ENCODE measurements around the gene CD36.
A peak's percentile ranks its signal among the peaks of the same experiment; 100 is the strongest.

Gene CD36

GRCh38 chr7:80629023-80629422, 9.4 kb upstream of the CD36 start:
- no peak for FAIRE-seq

GRCh38 chr7:80630608-80631405, 7.6 kb upstream of the CD36 start:
- FAIRE-seq = no peak

GRCh38 chr7:80631421-80631820, 7.0 kb upstream of the CD36 start:
- FAIRE-seq = peak; percentile 64

GRCh38 chr7:80632139-80632538, 6.3 kb upstream of the CD36 start:
- no peak for FAIRE-seq

- peak; percentile 17 for FAIRE-seq
Measured at GRCh38 chr7:80632819-80633218, 5.6 kb upstream of the CD36 start.

- peak; percentile 55 for FAIRE-seq
Measured at GRCh38 chr7:80634505-80634904, 3.9 kb upstream of the CD36 start.

- no peak for FAIRE-seq
Measured at GRCh38 chr7:80635533-80635932, 2.9 kb upstream of the CD36 start.

- no peak for FAIRE-seq
Measured at GRCh38 chr7:80635998-80636397, 2.4 kb upstream of the CD36 start.

- no peak for FAIRE-seq
Measured at GRCh38 chr7:80636709-80637108, 1.7 kb upstream of the CD36 start.

- no peak for FAIRE-seq
Measured at GRCh38 chr7:80637454-80637853, 988 bp upstream of the CD36 start.

- FAIRE-seq = peak; percentile 66
Measured at GRCh38 chr7:80639011-80639410, 569 bp downstream of the CD36 start.

GRCh38 chr7:80640846-80641245, 2.4 kb downstream of the CD36 start:
- FAIRE-seq = no peak

GRCh38 chr7:80641548-80641947, 3.1 kb downstream of the CD36 start:
- no peak for FAIRE-seq

GRCh38 chr7:80642871-80643270, 4.4 kb downstream of the CD36 start:
- FAIRE-seq = no peak

- FAIRE-seq = no peak
Measured at GRCh38 chr7:80643336-80643915, 5.0 kb downstream of the CD36 start.

- FAIRE-seq = no peak
Measured at GRCh38 chr7:80644054-80644453, 5.6 kb downstream of the CD36 start.

GRCh38 chr7:80646083-80646865, 7.8 kb downstream of the CD36 start:
- peak; percentile 76 for FAIRE-seq

- FAIRE-seq = no peak
Measured at GRCh38 chr7:80647436-80647835, 9.0 kb downstream of the CD36 start.

GRCh38 chr7:80648031-80648600, 9.7 kb downstream of the CD36 start:
- FAIRE-seq = no peak

- FAIRE-seq = no peak
Measured at GRCh38 chr7:80649011-80649410, 10.6 kb downstream of the CD36 start.

GRCh38 chr7:80650030-80650429, 11.6 kb downstream of the CD36 start:
- FAIRE-seq = no peak

- peak; percentile 36 for FAIRE-seq
Measured at GRCh38 chr7:80651471-80651870, 13.0 kb downstream of the CD36 start.

GRCh38 chr7:80653244-80653643, 14.8 kb downstream of the CD36 start:
- no peak for FAIRE-seq
